SK-N-SH treated with all-trans-retinoic acid at 6 μM for 48 hours (cell line): ENCODE data around the gene PI16.

Experiments
- ATAC-seq: fragments of 200-7000 bp; cut with Tn5 transposase; 3 replicates; pipeline ENCODE4 v1.9.1; 2020; ENCODE audit warnings: mild to moderate bottlenecking, moderate library complexity
- ARNTL ChIP-seq: fragments of 450-650 bp; formaldehyde crosslinking; IDR thresholded peaks from 2 replicates; pipeline ENCODE4 v1.5.0; 2020; ENCODE audit warnings: low read depth, mild to moderate bottlenecking, moderate library complexity, borderline replicate concordance
- BACH2 ChIP-seq: fragments of 250-450 bp; sonication (Bioruptor Pico); IDR thresholded peaks from 2 replicates; pipeline ENCODE4 v1.9.0; 2021; ENCODE audit warnings: mild to moderate bottlenecking, borderline replicate concordance
- ESRRG ChIP-seq: fragments of 250-450 bp; sonication (Bioruptor Pico); IDR thresholded peaks from 2 replicates; pipeline ENCODE4 v1.6.1; 2021; ENCODE audit warnings: mild to moderate bottlenecking
- GLIS3 ChIP-seq: fragments of 250-450 bp; sonication (Bioruptor Pico); IDR thresholded peaks from 2 replicates; pipeline ENCODE4 v1.5.0; 2020; ENCODE audit warnings: mild to moderate bottlenecking, moderate library complexity
- ISL1 ChIP-seq: fragments of 250-450 bp; sonication (Bioruptor Pico); IDR thresholded peaks from 2 replicates; pipeline ENCODE4 v2.1.2; 2022; ENCODE audit warnings: mild to moderate bottlenecking, moderate library complexity
- PPARA ChIP-seq: fragments of 250-450 bp; sonication (Bioruptor Pico); IDR thresholded peaks from 2 replicates; pipeline ENCODE4 v1.5.0; 2020; ENCODE audit warnings: mild to moderate bottlenecking, borderline replicate concordance
- RARB ChIP-seq: fragments of 250-450 bp; sonication (Bioruptor Pico); IDR thresholded peaks from 2 replicates; pipeline ENCODE4 v1.8.0; 2021; ENCODE audit warnings: mild to moderate bottlenecking, moderate library complexity
- SNAI2 ChIP-seq: fragments of 250-450 bp; sonication (Bioruptor Pico); IDR thresholded peaks from 2 replicates; pipeline ENCODE4 v1.5.0; 2020; ENCODE audit warnings: mild to moderate bottlenecking, moderate library complexity
- TCF4 ChIP-seq: fragments of 250-450 bp; sonication (Bioruptor Pico); IDR thresholded peaks from 2 replicates; pipeline ENCODE4 v1.8.0; 2021; ENCODE audit warnings: mild to moderate bottlenecking, moderate library complexity, borderline replicate concordance
- ZC3H10 ChIP-seq: fragments of 250-450 bp; sonication (Bioruptor Pico); IDR thresholded peaks from 2 replicates; pipeline ENCODE4 v1.5.1; 2021; ENCODE audit warnings: mild to moderate bottlenecking, moderate library complexity
- ZFP3 ChIP-seq: fragments of 250-450 bp; sonication (Bioruptor Pico); IDR thresholded peaks from 2 replicates; pipeline ENCODE4 v1.5.0; 2020; ENCODE audit warnings: mild to moderate bottlenecking, moderate library complexity
- ZFP30 ChIP-seq: fragments of 450-650 bp; formaldehyde crosslinking; IDR thresholded peaks from 2 replicates; pipeline ENCODE4 v1.5.0; 2022; ENCODE audit warnings: mild to moderate bottlenecking, moderate library complexity
- ZNF565 ChIP-seq: fragments of 450-650 bp; formaldehyde crosslinking; conservative IDR thresholded peaks from 2 replicates; pipeline ENCODE4 v1.5.0; 2020; ENCODE audit warnings: low read depth, mild to moderate bottlenecking, moderate library complexity
- ZNF70 ChIP-seq: fragments of 450-650 bp; formaldehyde crosslinking; IDR thresholded peaks from 2 replicates; pipeline ENCODE4 v1.5.0; 2020; ENCODE audit warnings: mild to moderate bottlenecking, moderate library complexity
- ZNF8 ChIP-seq: fragments of 450-650 bp; formaldehyde crosslinking; IDR thresholded peaks from 2 replicates; pipeline ENCODE4 v1.5.0; 2020; ENCODE audit warnings: mild to moderate bottlenecking, moderate library complexity
- TF ChIP-seq, protein P1 (sequence below): fragments of 250-450 bp; sonication (Bioruptor Pico); IDR thresholded peaks from 2 replicates; pipeline ENCODE4 v1.5.0; 2020; ENCODE audit warnings: mild to moderate bottlenecking, moderate library complexity
- TF ChIP-seq, protein P2 (sequence below): fragments of 250-450 bp; sonication (Bioruptor Pico); IDR thresholded peaks from 2 replicates; pipeline ENCODE4 v1.5.1; 2021; ENCODE audit warnings: mild to moderate bottlenecking, moderate library complexity
- TF ChIP-seq, protein P3 (sequence below): fragments of 250-450 bp; sonication (Bioruptor Pico); IDR thresholded peaks from 2 replicates; pipeline ENCODE4 v1.8.0; 2020; ENCODE audit warnings: mild to moderate bottlenecking, moderate library complexity, borderline replicate concordance
- TF ChIP-seq, protein P4 (sequence below): fragments of 250-450 bp; sonication (Bioruptor Pico); IDR thresholded peaks from 2 replicates; pipeline ENCODE4 v1.8.0; 2021; ENCODE audit warnings: low read depth, mild to moderate bottlenecking, moderate library complexity, borderline replicate concordance

Gene PI16

DNA sequence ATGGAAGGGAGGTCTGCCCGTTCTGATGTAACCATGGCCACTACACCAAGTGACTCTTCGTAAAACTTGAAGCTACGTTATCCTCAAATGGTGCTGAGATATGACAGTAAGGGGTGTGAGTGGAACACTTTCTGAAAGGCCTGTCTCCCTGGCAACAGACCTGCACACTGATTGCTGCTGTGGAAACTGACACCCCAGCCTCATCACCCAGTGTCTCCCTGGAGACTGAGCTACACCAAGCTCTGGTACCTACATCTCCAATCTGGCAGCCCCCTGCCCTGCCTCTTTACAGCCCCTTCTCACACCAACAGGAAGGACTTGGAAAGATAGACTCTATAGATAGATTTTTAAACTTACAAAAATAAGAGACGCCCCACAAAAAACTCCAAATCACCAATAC is 13.2 kb downstream of the PI16 start:
- TF ChIP-seq ZFP3 (CRISPR knock-in tag): no peak
- ATAC-seq: no peak

DNA sequence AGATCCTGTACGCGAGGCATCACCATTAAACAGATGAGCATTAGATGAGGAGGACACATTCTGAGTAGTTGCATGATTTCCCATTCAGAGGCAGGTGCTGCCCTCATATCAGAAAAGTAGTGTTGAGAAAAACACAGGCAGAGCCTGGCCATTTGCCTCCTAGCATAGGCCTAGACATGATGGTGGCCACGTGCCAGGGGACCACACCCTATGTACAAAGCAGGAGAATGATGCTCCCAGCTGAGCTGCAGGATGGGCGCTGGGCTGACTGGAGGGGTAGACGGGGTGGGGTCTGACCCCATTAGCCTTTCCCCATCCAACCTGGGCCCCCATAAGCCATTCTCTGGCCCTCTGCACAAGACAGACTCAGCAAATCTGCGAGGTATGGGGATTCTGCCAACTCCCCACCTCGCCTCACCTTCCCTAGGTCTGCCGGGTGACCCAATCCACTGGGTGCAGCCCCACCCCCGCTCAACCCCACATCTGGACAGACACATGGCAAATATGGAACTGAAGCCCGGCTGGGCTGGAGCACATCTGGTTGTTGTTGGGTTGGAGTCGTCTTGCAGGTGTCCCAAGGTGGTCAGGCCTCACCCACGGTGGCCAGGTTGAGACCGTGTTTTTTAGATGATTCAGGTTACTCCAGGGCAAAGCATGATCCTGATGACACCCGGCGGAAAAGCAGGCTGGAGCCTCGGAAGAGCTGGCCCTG is 13.9 kb downstream of the PI16 start:
- TF ChIP-seq ZNF8 (CRISPR knock-in tag): no peak
- no peak for ATAC-seq

DNA sequence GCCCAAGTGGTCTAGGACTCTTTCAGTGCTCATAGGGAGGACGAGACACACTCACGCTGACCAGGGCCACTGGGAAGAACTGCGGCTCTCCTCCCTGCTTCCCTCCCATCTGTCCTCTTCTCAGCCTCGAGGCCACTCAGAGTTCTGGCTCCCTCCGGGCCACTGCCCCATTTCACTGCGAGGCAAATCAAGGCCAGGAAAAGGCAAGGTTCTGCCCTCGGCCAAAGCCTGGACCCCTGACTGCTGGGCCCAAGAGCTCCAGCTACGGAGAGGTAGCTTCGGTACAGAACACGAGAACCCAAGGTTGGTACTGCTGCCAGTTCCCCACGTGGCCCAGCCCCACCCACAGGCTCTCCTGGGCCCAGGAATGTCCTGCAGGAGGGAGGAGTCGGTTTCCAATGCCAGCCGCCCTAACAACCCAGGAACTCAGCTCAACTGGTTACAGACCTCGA is 14.7 kb downstream of the PI16 start:
- ATAC-seq: no peak
- TF ChIP-seq, protein P1, sequence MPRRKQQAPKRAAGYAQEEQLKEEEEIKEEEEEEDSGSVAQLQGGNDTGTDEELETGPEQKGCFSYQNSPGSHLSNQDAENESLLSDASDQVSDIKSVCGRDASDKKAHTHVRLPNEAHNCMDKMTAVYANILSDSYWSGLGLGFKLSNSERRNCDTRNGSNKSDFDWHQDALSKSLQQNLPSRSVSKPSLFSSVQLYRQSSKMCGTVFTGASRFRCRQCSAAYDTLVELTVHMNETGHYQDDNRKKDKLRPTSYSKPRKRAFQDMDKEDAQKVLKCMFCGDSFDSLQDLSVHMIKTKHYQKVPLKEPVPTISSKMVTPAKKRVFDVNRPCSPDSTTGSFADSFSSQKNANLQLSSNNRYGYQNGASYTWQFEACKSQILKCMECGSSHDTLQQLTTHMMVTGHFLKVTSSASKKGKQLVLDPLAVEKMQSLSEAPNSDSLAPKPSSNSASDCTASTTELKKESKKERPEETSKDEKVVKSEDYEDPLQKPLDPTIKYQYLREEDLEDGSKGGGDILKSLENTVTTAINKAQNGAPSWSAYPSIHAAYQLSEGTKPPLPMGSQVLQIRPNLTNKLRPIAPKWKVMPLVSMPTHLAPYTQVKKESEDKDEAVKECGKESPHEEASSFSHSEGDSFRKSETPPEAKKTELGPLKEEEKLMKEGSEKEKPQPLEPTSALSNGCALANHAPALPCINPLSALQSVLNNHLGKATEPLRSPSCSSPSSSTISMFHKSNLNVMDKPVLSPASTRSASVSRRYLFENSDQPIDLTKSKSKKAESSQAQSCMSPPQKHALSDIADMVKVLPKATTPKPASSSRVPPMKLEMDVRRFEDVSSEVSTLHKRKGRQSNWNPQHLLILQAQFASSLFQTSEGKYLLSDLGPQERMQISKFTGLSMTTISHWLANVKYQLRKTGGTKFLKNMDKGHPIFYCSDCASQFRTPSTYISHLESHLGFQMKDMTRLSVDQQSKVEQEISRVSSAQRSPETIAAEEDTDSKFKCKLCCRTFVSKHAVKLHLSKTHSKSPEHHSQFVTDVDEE (CRISPR knock-in tag): no peak
- TF ChIP-seq RARB (CRISPR knock-in tag) (no peak), ESRRG (CRISPR knock-in tag) (no peak), ISL1 (CRISPR knock-in tag) (no peak), SNAI2 (CRISPR knock-in tag) (no peak), GLIS3 (CRISPR knock-in tag) (no peak), ZNF70 (no peak), ZNF565 (no peak), TCF4 (CRISPR knock-in tag) (no peak)

DNA sequence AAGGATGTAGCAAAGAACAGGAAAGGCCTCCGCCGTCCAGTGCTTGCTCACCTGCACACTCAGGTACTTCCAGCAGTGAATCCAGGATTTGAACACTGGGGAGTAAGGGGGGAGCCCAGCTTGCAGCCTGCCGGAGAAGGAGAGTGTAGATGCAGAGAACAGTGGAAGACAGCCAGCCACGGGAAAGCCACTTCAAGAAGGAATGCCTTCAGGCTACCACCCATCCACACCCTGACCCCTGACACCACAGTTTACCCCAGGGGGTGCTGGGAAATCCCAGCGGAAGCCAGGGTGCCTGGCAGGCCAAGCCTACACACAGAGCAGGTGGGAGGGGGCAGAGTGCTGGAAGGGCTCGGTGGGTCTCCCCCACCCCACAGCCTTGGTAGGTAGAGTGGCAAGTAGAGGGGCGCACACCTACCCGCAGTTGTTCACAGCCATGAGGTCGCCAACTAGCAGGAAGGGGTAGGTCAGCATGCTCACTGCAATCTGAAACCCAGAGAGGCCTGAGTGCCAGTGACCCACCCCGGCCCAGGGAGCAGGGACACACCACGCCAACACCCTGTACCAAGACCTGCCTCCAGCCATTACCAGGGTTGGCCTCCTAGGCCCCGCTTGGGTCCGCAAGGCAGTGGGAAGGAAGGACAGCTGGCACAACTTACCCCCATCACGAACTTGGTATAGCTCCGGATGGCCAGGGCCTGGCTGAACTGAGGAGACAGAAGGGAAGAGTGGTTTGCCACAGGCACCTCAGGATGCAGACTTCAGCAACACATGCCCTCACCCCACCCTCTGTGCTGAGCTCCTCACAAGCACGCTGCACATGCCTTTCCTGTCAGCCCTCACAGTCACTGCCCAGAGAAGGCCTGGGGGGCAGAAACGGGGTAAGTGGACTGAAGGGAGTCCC is 15.7 kb downstream of the PI16 start:
- no peak for ATAC-seq
- TF ChIP-seq ZC3H10 (no peak), ARNTL (CRISPR knock-in tag) (no peak), ZFP30 (no peak), BACH2 (CRISPR knock-in tag) (no peak), PPARA (CRISPR knock-in tag) (no peak), RARB (CRISPR knock-in tag) (no peak), ISL1 (CRISPR knock-in tag) (no peak), SNAI2 (CRISPR knock-in tag) (no peak)
- TF ChIP-seq, protein P2, sequence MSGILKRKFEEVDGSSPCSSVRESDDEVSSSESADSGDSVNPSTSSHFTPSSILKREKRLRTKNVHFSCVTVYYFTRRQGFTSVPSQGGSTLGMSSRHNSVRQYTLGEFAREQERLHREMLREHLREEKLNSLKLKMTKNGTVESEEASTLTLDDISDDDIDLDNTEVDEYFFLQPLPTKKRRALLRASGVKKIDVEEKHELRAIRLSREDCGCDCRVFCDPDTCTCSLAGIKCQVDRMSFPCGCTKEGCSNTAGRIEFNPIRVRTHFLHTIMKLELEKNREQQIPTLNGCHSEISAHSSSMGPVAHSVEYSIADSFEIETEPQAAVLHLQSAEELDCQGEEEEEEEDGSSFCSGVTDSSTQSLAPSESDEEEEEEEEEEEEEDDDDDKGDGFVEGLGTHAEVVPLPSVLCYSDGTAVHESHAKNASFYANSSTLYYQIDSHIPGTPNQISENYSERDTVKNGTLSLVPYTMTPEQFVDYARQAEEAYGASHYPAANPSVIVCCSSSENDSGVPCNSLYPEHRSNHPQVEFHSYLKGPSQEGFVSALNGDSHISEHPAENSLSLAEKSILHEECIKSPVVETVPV (CRISPR knock-in tag): no peak
- TF ChIP-seq, protein P1 (CRISPR knock-in tag): no peak
- TF ChIP-seq, protein P3, sequence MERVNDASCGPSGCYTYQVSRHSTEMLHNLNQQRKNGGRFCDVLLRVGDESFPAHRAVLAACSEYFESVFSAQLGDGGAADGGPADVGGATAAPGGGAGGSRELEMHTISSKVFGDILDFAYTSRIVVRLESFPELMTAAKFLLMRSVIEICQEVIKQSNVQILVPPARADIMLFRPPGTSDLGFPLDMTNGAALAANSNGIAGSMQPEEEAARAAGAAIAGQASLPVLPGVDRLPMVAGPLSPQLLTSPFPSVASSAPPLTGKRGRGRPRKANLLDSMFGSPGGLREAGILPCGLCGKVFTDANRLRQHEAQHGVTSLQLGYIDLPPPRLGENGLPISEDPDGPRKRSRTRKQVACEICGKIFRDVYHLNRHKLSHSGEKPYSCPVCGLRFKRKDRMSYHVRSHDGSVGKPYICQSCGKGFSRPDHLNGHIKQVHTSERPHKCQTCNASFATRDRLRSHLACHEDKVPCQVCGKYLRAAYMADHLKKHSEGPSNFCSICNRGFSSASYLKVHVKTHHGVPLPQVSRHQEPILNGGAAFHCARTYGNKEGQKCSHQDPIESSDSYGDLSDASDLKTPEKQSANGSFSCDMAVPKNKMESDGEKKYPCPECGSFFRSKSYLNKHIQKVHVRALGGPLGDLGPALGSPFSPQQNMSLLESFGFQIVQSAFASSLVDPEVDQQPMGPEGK: no peak
- TF ChIP-seq, protein P4, sequence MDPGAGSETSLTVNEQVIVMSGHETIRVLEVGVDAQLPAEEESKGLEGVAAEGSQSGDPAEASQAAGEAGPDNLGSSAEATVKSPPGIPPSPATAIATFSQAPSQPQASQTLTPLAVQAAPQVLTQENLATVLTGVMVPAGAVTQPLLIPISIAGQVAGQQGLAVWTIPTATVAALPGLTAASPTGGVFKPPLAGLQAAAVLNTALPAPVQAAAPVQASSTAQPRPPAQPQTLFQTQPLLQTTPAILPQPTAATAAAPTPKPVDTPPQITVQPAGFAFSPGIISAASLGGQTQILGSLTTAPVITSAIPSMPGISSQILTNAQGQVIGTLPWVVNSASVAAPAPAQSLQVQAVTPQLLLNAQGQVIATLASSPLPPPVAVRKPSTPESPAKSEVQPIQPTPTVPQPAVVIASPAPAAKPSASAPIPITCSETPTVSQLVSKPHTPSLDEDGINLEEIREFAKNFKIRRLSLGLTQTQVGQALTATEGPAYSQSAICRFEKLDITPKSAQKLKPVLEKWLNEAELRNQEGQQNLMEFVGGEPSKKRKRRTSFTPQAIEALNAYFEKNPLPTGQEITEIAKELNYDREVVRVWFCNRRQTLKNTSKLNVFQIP: no peak
